WTC11 (cell line): ENCODE data around the gene UBASH3B. TPM values are rescaled to one million over a fixed set of nuclear protein-coding genes. Genes with fewer than 3 reads are reported as not detected.

ENCODE experiments used
- ATAC-seq: fragments of 200-7000 bp; cut with Tn5 transposase; 2 replicates; pipeline ENCODE4 v1.10.0; 2021; ENCODE audit warnings: mild to moderate bottlenecking, moderate library complexity
- CTCF ChIA-PET: fragments of 300-600 bp; sonication (Branson Sonifier 250); formaldehyde crosslinking; loops from one replicate; lab custom pipeline; 2021; ENCODE audit warnings: antibody characterized with exemption; lab: Charles Lee
- POLR2A ChIA-PET: fragments of 350-600 bp; sonication (Branson Sonifier 250); formaldehyde crosslinking; loops from one replicate; lab custom pipeline; 2021; ENCODE audit warnings: antibody characterized with exemption; lab: Charles Lee
- DNase-seq: peaks from one replicate; pipeline ENCODE4 v3.0.0; 2021; ENCODE audit warnings: low spot score
- H3K27ac Mint-ChIP-seq: 2 replicates; pipeline ENCODE4 v1.8.0; 2021; ENCODE audit warnings: mixed read lengths
- H3K27me3 Mint-ChIP-seq: 2 replicates; pipeline ENCODE4 v1.8.0; 2021; ENCODE audit warnings: low read depth, mild to moderate bottlenecking, moderate library complexity, mixed read lengths
- H3K36me3 Mint-ChIP-seq: 2 replicates; pipeline ENCODE4 v1.8.0; 2021; ENCODE audit warnings: mixed read lengths
- H3K4me1 Mint-ChIP-seq: 2 replicates; pipeline ENCODE4 v1.8.0; 2022; ENCODE audit warnings: mixed read lengths
- H3K4me3 Mint-ChIP-seq: 2 replicates; pipeline ENCODE4 v1.8.0; 2021; ENCODE audit warnings: mild to moderate bottlenecking, moderate library complexity, mixed read lengths
- H3K9me3 Mint-ChIP-seq: 2 replicates; pipeline ENCODE4 v1.8.0; 2021; ENCODE audit warnings: mixed read lengths
- AFF4 ChIP-seq: sonication (generic); formaldehyde crosslinking; IDR thresholded peaks from 2 replicates; pipeline ENCODE4 v1.8.1; 2023; ENCODE audit warnings: mild to moderate bottlenecking, missing genetic modification reagents, borderline replicate concordance
- ATF3 ChIP-seq: sonication (generic); formaldehyde crosslinking; conservative IDR thresholded peaks from 2 replicates; pipeline ENCODE4 v1.8.1; 2022; ENCODE audit warnings: mild to moderate bottlenecking, missing genetic modification reagents
- EMX1 ChIP-seq: fragments of 250-450 bp; sonication (Bioruptor Pico); IDR thresholded peaks from 2 replicates; pipeline ENCODE4 v1.8.0; 2021; ENCODE audit warnings: mild to moderate bottlenecking
- ETV6 ChIP-seq: sonication (generic); formaldehyde crosslinking; IDR thresholded peaks from 2 replicates; pipeline ENCODE4 v1.8.1; 2022; ENCODE audit warnings: mild to moderate bottlenecking, missing genetic modification reagents
- JUN ChIP-seq: sonication (generic); formaldehyde crosslinking; IDR thresholded peaks from 2 replicates; pipeline ENCODE4 v1.8.0; 2023; ENCODE audit warnings: mild to moderate bottlenecking, missing genetic modification reagents
- MYBL2 ChIP-seq: sonication (generic); formaldehyde crosslinking; IDR thresholded peaks from 2 replicates; pipeline ENCODE4 v1.8.1; 2023; ENCODE audit warnings: mild to moderate bottlenecking, moderate library complexity, missing genetic modification reagents
- NFYB ChIP-seq: sonication (generic); formaldehyde crosslinking; conservative IDR thresholded peaks from 2 replicates; pipeline ENCODE4 v1.8.0; 2022; ENCODE audit warnings: low read depth, missing genetic modification reagents
- NR3C1 ChIP-seq: sonication (generic); formaldehyde crosslinking; conservative IDR thresholded peaks from 2 replicates; pipeline ENCODE4 v1.8.1; 2023; ENCODE audit warnings: low read depth, mild to moderate bottlenecking, missing genetic modification reagents
- PREB ChIP-seq: sonication (generic); formaldehyde crosslinking; IDR thresholded peaks from 2 replicates; pipeline ENCODE4 v1.8.1; 2022; ENCODE audit warnings: mild to moderate bottlenecking, missing genetic modification reagents, moderate library complexity, borderline replicate concordance
- PRRX2 ChIP-seq: fragments of 250-450 bp; sonication (Bioruptor Pico); IDR thresholded peaks from 2 replicates; pipeline ENCODE4 v1.8.0; 2021; ENCODE audit warnings: mild to moderate bottlenecking
- TEAD1 ChIP-seq: sonication (generic); formaldehyde crosslinking; IDR thresholded peaks from 2 replicates; pipeline ENCODE4 v1.8.0; 2022; ENCODE audit warnings: mild to moderate bottlenecking, missing genetic modification reagents
- TEAD4 ChIP-seq: sonication (generic); formaldehyde crosslinking; IDR thresholded peaks from 2 replicates; pipeline ENCODE4 v1.8.0; 2022; ENCODE audit warnings: mild to moderate bottlenecking, missing genetic modification reagents
- USF1 ChIP-seq: sonication (generic); formaldehyde crosslinking; IDR thresholded peaks from 2 replicates; pipeline ENCODE4 v1.8.0; 2022; ENCODE audit warnings: mild to moderate bottlenecking, missing genetic modification reagents
- ZMAT4 ChIP-seq: fragments of 250-450 bp; sonication (Bioruptor Pico); IDR thresholded peaks from 2 replicates; pipeline ENCODE4 v1.9.0; 2021; ENCODE audit warnings: mild to moderate bottlenecking
- ZNF671 ChIP-seq: fragments of 250-450 bp; sonication (Bioruptor Pico); IDR thresholded peaks from 2 replicates; pipeline ENCODE4 v1.8.0; 2021; ENCODE audit warnings: mild to moderate bottlenecking
- total RNA-seq: library from RNA; stranded (reverse); gene quantifications from 3 replicates; pipeline ENCODE4 v1.2.3, GENCODE V29; 2021
- TF ChIP-seq, protein P1 (sequence below): sonication (generic); formaldehyde crosslinking; conservative IDR thresholded peaks from 2 replicates; pipeline ENCODE4 v1.8.1; 2023; ENCODE audit warnings: mild to moderate bottlenecking, low read depth, missing genetic modification reagents, moderate library complexity

Gene UBASH3B
- total RNA-seq, 1 experiment from 2014 or later, result 21.1 TPM

DNA sequence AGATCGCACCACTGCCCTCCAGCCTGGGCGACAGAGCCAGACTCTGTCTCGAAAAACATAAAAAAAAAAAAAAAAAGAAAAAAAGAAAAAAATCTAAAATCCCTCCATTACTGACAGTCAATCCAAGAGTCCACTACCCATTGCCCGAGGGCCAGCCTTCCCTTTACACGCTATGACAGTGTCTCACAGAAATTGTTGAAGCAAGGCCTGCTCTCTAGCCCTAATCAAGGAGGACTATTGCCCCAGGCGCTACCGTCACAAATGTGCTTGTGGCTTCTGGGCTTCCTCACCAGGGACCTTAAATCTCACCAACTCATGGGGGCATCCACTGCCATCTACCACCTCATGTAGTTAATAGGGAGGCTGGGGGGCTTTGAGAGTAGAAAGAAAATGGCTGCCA lies 49.9 kb downstream of the UBASH3B start (continued):
- TF ChIP-seq, protein P1, sequence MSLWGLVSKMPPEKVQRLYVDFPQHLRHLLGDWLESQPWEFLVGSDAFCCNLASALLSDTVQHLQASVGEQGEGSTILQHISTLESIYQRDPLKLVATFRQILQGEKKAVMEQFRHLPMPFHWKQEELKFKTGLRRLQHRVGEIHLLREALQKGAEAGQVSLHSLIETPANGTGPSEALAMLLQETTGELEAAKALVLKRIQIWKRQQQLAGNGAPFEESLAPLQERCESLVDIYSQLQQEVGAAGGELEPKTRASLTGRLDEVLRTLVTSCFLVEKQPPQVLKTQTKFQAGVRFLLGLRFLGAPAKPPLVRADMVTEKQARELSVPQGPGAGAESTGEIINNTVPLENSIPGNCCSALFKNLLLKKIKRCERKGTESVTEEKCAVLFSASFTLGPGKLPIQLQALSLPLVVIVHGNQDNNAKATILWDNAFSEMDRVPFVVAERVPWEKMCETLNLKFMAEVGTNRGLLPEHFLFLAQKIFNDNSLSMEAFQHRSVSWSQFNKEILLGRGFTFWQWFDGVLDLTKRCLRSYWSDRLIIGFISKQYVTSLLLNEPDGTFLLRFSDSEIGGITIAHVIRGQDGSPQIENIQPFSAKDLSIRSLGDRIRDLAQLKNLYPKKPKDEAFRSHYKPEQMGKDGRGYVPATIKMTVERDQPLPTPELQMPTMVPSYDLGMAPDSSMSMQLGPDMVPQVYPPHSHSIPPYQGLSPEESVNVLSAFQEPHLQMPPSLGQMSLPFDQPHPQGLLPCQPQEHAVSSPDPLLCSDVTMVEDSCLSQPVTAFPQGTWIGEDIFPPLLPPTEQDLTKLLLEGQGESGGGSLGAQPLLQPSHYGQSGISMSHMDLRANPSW (CRISPR knock-in tag), result no peak
- TF ChIP-seq PRRX2 (CRISPR knock-in tag), result no peak

DNA sequence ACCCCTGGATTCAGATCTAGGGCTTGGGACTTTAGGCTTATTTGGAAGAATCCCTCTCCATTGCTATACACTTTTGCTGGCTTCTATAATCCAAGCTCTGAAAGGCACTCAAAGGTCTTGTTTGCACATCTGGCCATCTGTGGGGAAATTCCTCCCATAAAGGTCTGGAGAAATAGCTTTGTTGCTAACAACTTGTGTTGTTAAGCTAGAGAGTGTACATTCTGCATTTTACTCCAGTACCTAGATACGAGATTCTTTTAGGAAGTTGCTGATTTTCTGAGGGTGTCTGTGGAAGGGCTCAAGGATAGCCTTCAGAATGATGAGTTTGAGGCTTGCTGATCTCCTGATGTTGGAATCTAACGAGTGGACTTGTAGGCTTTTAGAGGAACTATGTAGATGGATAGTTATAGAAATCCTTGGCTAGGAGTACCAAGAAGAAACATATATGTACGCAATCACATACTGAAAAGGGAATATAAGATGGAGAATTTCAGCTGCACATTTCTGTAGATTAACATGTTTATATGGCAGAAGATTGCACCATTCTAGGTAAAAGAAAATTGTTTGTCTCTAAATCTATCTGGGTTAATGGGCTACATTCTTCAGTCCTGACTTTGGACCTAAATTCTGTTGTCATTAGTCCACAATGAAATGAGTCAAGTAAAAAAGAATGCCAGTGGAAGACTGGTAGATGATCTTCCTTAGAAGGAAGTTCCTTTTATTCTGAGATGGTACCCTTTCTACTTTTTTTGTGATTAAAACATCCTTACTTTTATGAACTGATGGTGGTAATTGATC lies 51.0 kb downstream of the UBASH3B start:
- ChIA-PET POLR2A (no interaction called here), CTCF (interaction anchor here (2.2 kb wide), 1 partner anchor 48 kb away, joined by 8 read pairs; no protein-coding TSS in a partner anchor)
- Mint-ChIP-seq H3K27ac (no peak overlapping the region), H3K36me3 (no peaks in the 10 kb centered on the region), H3K9me3 (no peaks in the 10 kb centered on the region)
- DNase-seq (no peak), ATAC-seq (no peak)
- TF ChIP-seq PREB (no peak), PRRX2 (CRISPR knock-in tag) (no peak), ETV6 (no peak), MYBL2 (no peak), TEAD4 (CRISPR knock-in tag) (no peak), EMX1 (no peak), NFYB (CRISPR knock-in tag) (no peak), NR3C1 (CRISPR knock-in tag) (no peak), AFF4 (CRISPR knock-in tag) (no peak), ZNF671 (CRISPR knock-in tag) (no peak), USF1 (CRISPR knock-in tag) (no peak), ATF3 (no peak), ZMAT4 (CRISPR knock-in tag) (no peak), JUN (CRISPR knock-in tag) (no peak), TEAD1 (CRISPR knock-in tag) (no peak)
- TF ChIP-seq, all 79 proteins: peak for 0
- H3K4me1 Mint-ChIP-seq, result peaks cover 6% of the 10 kb centered on the region
- H3K27me3 Mint-ChIP-seq, result no peaks in the 10 kb centered on the region
- H3K4me3 Mint-ChIP-seq, result no peak overlapping the region
